NCI-H2227 (cell line): Measurements from ENCODE around the gene NHLRC4.
A peak's percentile ranks its signal among the peaks of the same experiment; 100 is the strongest.

Source experiments
- DNase-seq: peaks from one replicate; lab custom pipeline; 2025; ENCODE audit not compliant: unreplicated experiment; lab: John Stamatoyannopoulos, UW

Gene NHLRC4

GRCh38 chr16:565419-566330, 1.1 kb upstream of the NHLRC4 start:
- DNase-seq, result peak; percentile 68

GRCh38 chr16:567373-568256, 810 bp downstream of the NHLRC4 start:
- DNase-seq, result no peak

- DNase-seq, result no peak
Observed at GRCh38 chr16:568401-569258, 1.8 kb downstream of the NHLRC4 start.

GRCh38 chr16:569445-570254, 2.8 kb downstream of the NHLRC4 start, which contains the start of gene PIGQ:
TSS of gene PIGQ (plus strand) at chr16:569968. CDS start at chr16:574075, 4,107 bp downstream.
- peak; percentile 81 for DNase-seq

GRCh38 chr16:572865-573650, 6.3 kb downstream of the NHLRC4 start:
- DNase-seq, result no peak

- DNase-seq, result no peak
Observed at GRCh38 chr16:574021-574760, 7.4 kb downstream of the NHLRC4 start.

GRCh38 chr16:575354-576196, 8.8 kb downstream of the NHLRC4 start:
- DNase-seq, result no peak

GRCh38 chr16:576197-576822, 9.5 kb downstream of the NHLRC4 start:
- DNase-seq, result no peak

GRCh38 chr16:576823-577201, 10.0 kb downstream of the NHLRC4 start:
- DNase-seq, result no peak

GRCh38 chr16:577796-578195, 11.0 kb downstream of the NHLRC4 start:
- DNase-seq, result no peak

- no peak for DNase-seq
Observed at GRCh38 chr16:578232-578869, 11.5 kb downstream of the NHLRC4 start.

GRCh38 chr16:578870-579405, 12.1 kb downstream of the NHLRC4 start:
- DNase-seq, result no peak

- no peak for DNase-seq
Observed at GRCh38 chr16:580141-580945, 13.5 kb downstream of the NHLRC4 start.

- DNase-seq, result no peak
Observed at GRCh38 chr16:580946-581498, 14.2 kb downstream of the NHLRC4 start.

- no peak for DNase-seq
Observed at GRCh38 chr16:582218-582613, 15.4 kb downstream of the NHLRC4 start.
